Stimulated activated CD8-positive, alpha-beta memory T cell treated with anti-CD3 and anti-CD28 coated beads, Interleukin-2, amount 100 ng/mL, for 1 hour (primary cell): ENCODE results near the gene SLC4A5.
A peak's percentile ranks its signal among the peaks of the same experiment; 100 is the strongest.

ENCODE experiments used
- DNase-seq, 2 donors: peaks; one replicate each; pipeline ENCODE4 v3.0.0-alpha.2; 2020; ENCODE audit warnings: low read depth in 2 of 2

The SLC4A5 gene

GRCh38 chr2:74278176-74278575 is 65.0 kb downstream of the SLC4A5 start:
- no peak for DNase-seq

- DNase-seq: no peak
Observed at GRCh38 chr2:74275228-74275627, 68.0 kb downstream of the SLC4A5 start.

GRCh38 chr2:74269667-74270066 is 73.5 kb downstream of the SLC4A5 start:
- no peak for DNase-seq

GRCh38 chr2:74267068-74267467 is 76.1 kb downstream of the SLC4A5 start:
- peak in 1 of 2 donors; percentile 20 for DNase-seq

- no peak for DNase-seq
Observed at GRCh38 chr2:74264281-74264680, 78.9 kb downstream of the SLC4A5 start.

GRCh38 chr2:74262681-74263080 is 80.5 kb downstream of the SLC4A5 start:
- DNase-seq: no peak

GRCh38 chr2:74261204-74261864 is 81.9 kb downstream of the SLC4A5 start:
- no peak for DNase-seq

- no peak for DNase-seq
Observed at GRCh38 chr2:74260495-74260894, 82.7 kb downstream of the SLC4A5 start.

GRCh38 chr2:74259733-74260132 is 83.5 kb downstream of the SLC4A5 start:
- DNase-seq: no peak

GRCh38 chr2:74259191-74259590 is 84.0 kb downstream of the SLC4A5 start:
- no peak for DNase-seq

- DNase-seq: no peak
Observed at GRCh38 chr2:74255660-74256213, 87.5 kb downstream of the SLC4A5 start.

GRCh38 chr2:74253971-74254310 is 89.3 kb downstream of the SLC4A5 start:
- DNase-seq: no peak

GRCh38 chr2:74253306-74253970 is 89.8 kb downstream of the SLC4A5 start:
- DNase-seq: no peak

GRCh38 chr2:74252862-74253261 is 90.4 kb downstream of the SLC4A5 start:
- DNase-seq: no peak

GRCh38 chr2:74252036-74252435 is 91.2 kb downstream of the SLC4A5 start:
- no peak for DNase-seq

- peak in 1 of 2 donors; percentile 21 for DNase-seq
Observed at GRCh38 chr2:74250189-74250631, 93.0 kb downstream of the SLC4A5 start.

GRCh38 chr2:74249406-74250122 is 93.7 kb downstream of the SLC4A5 start:
- DNase-seq: no peak

- DNase-seq: no peak
Observed at GRCh38 chr2:74246496-74247195, 96.6 kb downstream of the SLC4A5 start.

GRCh38 chr2:74244286-74244685 is 98.9 kb downstream of the SLC4A5 start:
- no peak for DNase-seq

GRCh38 chr2:74242354-74243071 is 100.7 kb downstream of the SLC4A5 start:
- DNase-seq: no peak

- DNase-seq: no peak
Observed at GRCh38 chr2:74239346-74239745, 103.9 kb downstream of the SLC4A5 start.
